HepG2 (cell line): ENCODE data around the gene PPP4R2. TPM values are rescaled to one million over a fixed set of nuclear protein-coding genes. Genes with fewer than 3 reads are reported as not detected.

Experiments used
- AKAP8 ChIP-seq: sonication (generic); formaldehyde crosslinking; IDR thresholded peaks from 2 replicates; pipeline ENCODE4 v1.5.1; 2020; ENCODE audit warnings: mild to moderate bottlenecking, missing genetic modification reagents
- EP300 ChIP-seq, 3 experiments: sonication (generic) in 1 of 3; formaldehyde crosslinking in 1 of 3; IDR thresholded peaks; 2 replicates each; pipeline versions ENCODE4 v1.5.1 to v1.6.1; 2011 to 2020; ENCODE audit warnings: low read depth in 2 of 3, low read length in 2 of 3, borderline replicate concordance in 1 of 3, improper control_type of control experiment in 1 of 3, mild to moderate bottlenecking in 1 of 3, missing genetic modification reagents in 1 of 3, moderate library complexity in 1 of 3
- FOXP1 ChIP-seq, 2 experiments: fragments of 450-650 bp in 1 of 2; IDR thresholded peaks; 2 replicates each; pipeline ENCODE4 v1.6.1; 2017 to 2018; ENCODE audit warnings: antibody characterized with exemption in 1 of 2
- HMG20A ChIP-seq: IDR thresholded peaks from 2 replicates; pipeline ENCODE4 v1.6.1; 2016; ENCODE audit warnings: borderline replicate concordance
- HNF4G ChIP-seq, 2 experiments: sonication (generic) in 1 of 2; formaldehyde crosslinking in 1 of 2; IDR thresholded peaks; 2 replicates each; pipeline versions ENCODE4 v1.4.0 to v1.6.1; 2011 to 2020; ENCODE audit warnings: borderline replicate concordance in 2 of 2, low read depth in 2 of 2, mild to moderate bottlenecking in 2 of 2, low read length in 1 of 2, missing genetic modification reagents in 1 of 2, moderate library complexity in 1 of 2
- RXRB ChIP-seq: IDR thresholded peaks from 2 replicates; pipeline ENCODE4 v1.6.1; 2016; ENCODE audit warnings: borderline replicate concordance, missing genetic modification reagents, missing compliant biosample characterization
- SOX13 ChIP-seq, 3 experiments: fragments of 450-650 bp in 1 of 3; sonication (generic) in 1 of 3; formaldehyde crosslinking in 1 of 3; IDR thresholded peaks in 2 of 3; conservative IDR thresholded peaks in 1 of 3; 2 replicates each; pipeline versions ENCODE4 v1.5.0 to v1.6.1; 2016 to 2020; ENCODE audit warnings: antibody characterized with exemption in 1 of 3, mild to moderate bottlenecking in 1 of 3, missing compliant biosample characterization in 1 of 3, missing genetic modification reagents in 1 of 3, moderate library complexity in 1 of 3
- ZNF484 ChIP-seq: sonication (generic); formaldehyde crosslinking; IDR thresholded peaks from 2 replicates; pipeline ENCODE4 v1.5.1; 2020; ENCODE audit warnings: mild to moderate bottlenecking, low read depth, missing genetic modification reagents, borderline replicate concordance
- polyA plus RNA-seq, 8 experiments: library from polyadenylated mRNA; depleted of rRNA in 3 of 8; stranded (reverse) in 7 of 8; unstranded in 1 of 8; fragments of >200 nt; fragmentation: Illumina TruSeq in 4 of 8; extraction: Trizol in 4 of 8; gene quantifications; 2 replicates each; pipeline versions ENCODE4 v1.2.1 to v1.2.3, GENCODE V29; 2011 to 2016; ENCODE audit warnings: low read depth in 4 of 8, missing spikeins in 1 of 8, mixed read lengths in 1 of 8; ENCODE audit not compliant: insufficient read depth in 1 of 8
- total RNA-seq, 5 experiments: library from RNA; depleted of rRNA; stranded (reverse); fragments of >200 nt; fragmentation: Illumina TruSeq; extraction: Trizol; gene quantifications; 2 replicates each; pipeline ENCODE4 v1.2.3, GENCODE V29; 2016; ENCODE audit warnings: low read depth in 1 of 5
- TF ChIP-seq, protein P1 (sequence below): sonication (generic); formaldehyde crosslinking; IDR thresholded peaks from 2 replicates; pipeline ENCODE4 v1.4.0; 2020; ENCODE audit warnings: missing genetic modification reagents, mild to moderate bottlenecking, borderline replicate concordance
- TF ChIP-seq, protein P2 (sequence below): sonication (generic); formaldehyde crosslinking; IDR thresholded peaks from 2 replicates; pipeline ENCODE4 v1.4.0; 2020; ENCODE audit warnings: missing genetic modification reagents, borderline replicate concordance
- TF ChIP-seq, protein P3 (sequence below): sonication (generic); formaldehyde crosslinking; IDR thresholded peaks from 2 replicates; pipeline ENCODE4 v1.4.0; 2020; ENCODE audit warnings: low read depth, mild to moderate bottlenecking, missing genetic modification reagents

The PPP4R2 gene
- total and polyA plus RNA-seq, 2 of the 13 experiments (the other 11 are each of a cell fraction or from before 2014, with no cell fraction given), result 22.3 to 161 TPM

DNA sequence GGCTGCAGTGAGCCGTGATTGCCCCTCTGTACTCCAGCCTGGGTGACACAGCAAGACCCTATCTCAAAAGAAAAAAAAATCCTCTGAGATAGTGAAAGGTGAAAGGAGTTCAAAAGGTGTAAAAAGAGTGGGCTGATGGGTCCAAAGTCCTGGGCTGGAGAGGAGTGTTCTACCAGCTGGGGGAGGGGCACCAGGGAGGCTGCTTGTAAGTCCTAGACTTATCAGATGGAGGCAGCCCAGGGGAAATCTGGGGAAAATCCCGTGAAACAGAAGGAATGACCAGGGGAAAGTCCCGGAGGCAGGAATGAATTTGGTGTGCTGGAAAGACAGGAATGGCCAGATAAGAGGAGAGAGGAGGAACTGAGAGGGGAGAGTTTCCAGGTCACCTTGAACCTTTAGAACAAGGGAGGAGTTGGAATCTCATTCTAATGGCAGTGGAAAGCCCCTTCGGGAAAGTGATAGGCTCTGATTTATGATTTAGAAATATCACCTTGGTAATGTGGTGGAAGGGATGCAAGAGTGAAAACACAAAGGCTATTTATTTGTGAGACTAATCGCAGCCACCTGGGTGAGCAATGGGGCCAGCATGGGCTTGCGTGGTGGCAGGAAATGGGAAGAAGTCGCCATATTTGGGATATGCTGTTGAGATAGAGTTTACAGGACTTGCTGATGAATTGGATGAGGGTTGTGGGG, 23.4 kb upstream of the PPP4R2 start (continued):
- TF ChIP-seq RXRB (CRISPR knock-in tag) (peak; percentile 80; the same call in 1 of the 2 replicates), AKAP8 (no peak), EP300 (IDR thresholded peaks at IDR 0.05; ENCODE audit: low read depth in 2 of 2, low read length in 2 of 2) (peak; percentile 43 to 80; a peak in 3 of 4 replicates), EP300 (CRISPR knock-in tag; IDR thresholded peaks at IDR 0.05; ENCODE audit: borderline replicate concordance) (peak; percentile 65; the same call in 1 of the 2 replicates), HNF4G (IDR thresholded peaks at IDR 0.05; ENCODE audit: borderline replicate concordance, low read depth, low read length) (peak; percentile 79; the same call in 1 of the 2 replicates), HNF4G (CRISPR knock-in tag; IDR thresholded peaks at IDR 0.05; ENCODE audit: borderline replicate concordance, low read depth) (0 out of 2 replicates have a peak, but pooled peaks have one; percentile 46), HMG20A (peak; percentile 29; the same call in 1 of the 2 replicates), FOXP1 (IDR thresholded peaks at IDR 0.05) (no peak), FOXP1 (CRISPR knock-in tag; IDR thresholded peaks at IDR 0.05) (peak; percentile 14; the same call in 1 of the 2 replicates), ZNF484 (CRISPR knock-in tag) (no peak), SOX13 (IDR thresholded peaks at IDR 0.05) (no peak), SOX13 (CRISPR knock-in tag; conservative IDR thresholded peaks at IDR 0.05 in 1 of 2, IDR thresholded peaks at IDR 0.05 in 1 of 2) (peak in 1 of 2 experiments; percentile 43; a peak in 2 of 4 replicates)
- TF ChIP-seq, protein P1, sequence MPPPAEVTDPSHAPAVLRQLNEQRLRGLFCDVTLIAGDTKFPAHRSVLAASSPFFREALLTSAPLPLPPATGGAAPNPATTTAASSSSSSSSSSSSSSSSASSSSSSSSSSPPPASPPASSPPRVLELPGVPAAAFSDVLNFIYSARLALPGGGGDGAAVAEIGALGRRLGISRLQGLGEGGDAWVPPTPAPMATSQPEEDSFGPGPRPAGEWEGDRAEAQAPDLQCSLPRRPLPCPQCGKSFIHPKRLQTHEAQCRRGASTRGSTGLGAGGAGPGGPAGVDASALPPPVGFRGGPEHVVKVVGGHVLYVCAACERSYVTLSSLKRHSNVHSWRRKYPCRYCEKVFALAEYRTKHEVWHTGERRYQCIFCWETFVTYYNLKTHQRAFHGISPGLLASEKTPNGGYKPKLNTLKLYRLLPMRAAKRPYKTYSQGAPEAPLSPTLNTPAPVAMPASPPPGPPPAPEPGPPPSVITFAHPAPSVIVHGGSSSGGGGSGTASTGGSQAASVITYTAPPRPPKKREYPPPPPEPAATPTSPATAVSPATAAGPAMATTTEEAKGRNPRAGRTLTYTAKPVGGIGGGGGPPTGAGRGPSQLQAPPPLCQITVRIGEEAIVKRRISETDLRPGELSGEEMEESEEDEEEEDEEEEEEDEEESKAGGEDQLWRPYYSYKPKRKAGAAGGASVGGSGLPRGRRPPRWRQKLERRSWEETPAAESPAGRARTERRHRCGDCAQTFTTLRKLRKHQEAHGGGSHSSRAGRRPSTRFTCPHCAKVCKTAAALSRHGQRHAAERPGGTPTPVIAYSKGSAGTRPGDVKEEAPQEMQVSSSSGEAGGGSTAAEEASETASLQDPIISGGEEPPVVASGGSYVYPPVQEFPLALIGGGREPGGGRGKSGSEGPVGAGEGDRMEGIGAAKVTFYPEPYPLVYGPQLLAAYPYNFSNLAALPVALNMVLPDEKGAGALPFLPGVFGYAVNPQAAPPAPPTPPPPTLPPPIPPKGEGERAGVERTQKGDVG, result no peak
- TF ChIP-seq, protein P2, sequence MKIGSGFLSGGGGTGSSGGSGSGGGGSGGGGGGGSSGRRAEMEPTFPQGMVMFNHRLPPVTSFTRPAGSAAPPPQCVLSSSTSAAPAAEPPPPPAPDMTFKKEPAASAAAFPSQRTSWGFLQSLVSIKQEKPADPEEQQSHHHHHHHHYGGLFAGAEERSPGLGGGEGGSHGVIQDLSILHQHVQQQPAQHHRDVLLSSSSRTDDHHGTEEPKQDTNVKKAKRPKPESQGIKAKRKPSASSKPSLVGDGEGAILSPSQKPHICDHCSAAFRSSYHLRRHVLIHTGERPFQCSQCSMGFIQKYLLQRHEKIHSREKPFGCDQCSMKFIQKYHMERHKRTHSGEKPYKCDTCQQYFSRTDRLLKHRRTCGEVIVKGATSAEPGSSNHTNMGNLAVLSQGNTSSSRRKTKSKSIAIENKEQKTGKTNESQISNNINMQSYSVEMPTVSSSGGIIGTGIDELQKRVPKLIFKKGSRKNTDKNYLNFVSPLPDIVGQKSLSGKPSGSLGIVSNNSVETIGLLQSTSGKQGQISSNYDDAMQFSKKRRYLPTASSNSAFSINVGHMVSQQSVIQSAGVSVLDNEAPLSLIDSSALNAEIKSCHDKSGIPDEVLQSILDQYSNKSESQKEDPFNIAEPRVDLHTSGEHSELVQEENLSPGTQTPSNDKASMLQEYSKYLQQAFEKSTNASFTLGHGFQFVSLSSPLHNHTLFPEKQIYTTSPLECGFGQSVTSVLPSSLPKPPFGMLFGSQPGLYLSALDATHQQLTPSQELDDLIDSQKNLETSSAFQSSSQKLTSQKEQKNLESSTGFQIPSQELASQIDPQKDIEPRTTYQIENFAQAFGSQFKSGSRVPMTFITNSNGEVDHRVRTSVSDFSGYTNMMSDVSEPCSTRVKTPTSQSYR, result peak; percentile 96
- TF ChIP-seq, protein P3, sequence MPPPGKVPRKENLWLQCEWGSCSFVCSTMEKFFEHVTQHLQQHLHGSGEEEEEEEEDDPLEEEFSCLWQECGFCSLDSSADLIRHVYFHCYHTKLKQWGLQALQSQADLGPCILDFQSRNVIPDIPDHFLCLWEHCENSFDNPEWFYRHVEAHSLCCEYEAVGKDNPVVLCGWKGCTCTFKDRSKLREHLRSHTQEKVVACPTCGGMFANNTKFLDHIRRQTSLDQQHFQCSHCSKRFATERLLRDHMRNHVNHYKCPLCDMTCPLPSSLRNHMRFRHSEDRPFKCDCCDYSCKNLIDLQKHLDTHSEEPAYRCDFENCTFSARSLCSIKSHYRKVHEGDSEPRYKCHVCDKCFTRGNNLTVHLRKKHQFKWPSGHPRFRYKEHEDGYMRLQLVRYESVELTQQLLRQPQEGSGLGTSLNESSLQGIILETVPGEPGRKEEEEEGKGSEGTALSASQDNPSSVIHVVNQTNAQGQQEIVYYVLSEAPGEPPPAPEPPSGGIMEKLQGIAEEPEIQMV, result no peak
